MM.1S (cell line): ENCODE measurements around the gene DPPA4.

ENCODE experiments used
- EZH2 ChIP-seq: fragments of 300-600 bp; sonication (generic); optimal IDR thresholded peaks from 2 replicates; pipeline ENCODE3; 2017; ENCODE audit warnings: low read depth, mild to moderate bottlenecking, antibody characterized with exemption, low read length, mixed read lengths
- TF ChIP-seq, protein P1 (sequence below): fragments of 300-600 bp; sonication (generic); IDR thresholded peaks from 2 replicates; pipeline ENCODE4 v1.5.1; 2016; ENCODE audit warnings: antibody characterized with exemption, low read length, mixed read lengths

DNA sequence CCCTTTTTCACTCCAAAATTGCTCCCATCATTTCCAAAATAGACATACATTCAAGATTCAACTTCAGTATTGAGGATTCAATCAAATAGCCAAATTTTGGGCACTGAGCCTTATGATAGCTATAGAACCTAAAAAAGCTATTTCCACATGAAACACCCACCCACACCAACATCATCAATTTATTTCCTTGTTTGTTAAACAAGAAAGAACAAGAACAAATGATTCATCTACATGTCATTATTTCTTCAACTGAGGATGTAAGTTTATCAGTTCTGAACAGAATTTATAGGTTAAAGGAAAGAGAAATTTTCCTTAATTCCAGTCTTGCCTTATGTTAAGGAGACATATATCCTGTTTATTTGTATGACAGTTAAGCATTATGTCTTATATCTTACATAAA, 53.3 kb downstream of the DPPA4 start:
- TF ChIP-seq, protein P1, sequence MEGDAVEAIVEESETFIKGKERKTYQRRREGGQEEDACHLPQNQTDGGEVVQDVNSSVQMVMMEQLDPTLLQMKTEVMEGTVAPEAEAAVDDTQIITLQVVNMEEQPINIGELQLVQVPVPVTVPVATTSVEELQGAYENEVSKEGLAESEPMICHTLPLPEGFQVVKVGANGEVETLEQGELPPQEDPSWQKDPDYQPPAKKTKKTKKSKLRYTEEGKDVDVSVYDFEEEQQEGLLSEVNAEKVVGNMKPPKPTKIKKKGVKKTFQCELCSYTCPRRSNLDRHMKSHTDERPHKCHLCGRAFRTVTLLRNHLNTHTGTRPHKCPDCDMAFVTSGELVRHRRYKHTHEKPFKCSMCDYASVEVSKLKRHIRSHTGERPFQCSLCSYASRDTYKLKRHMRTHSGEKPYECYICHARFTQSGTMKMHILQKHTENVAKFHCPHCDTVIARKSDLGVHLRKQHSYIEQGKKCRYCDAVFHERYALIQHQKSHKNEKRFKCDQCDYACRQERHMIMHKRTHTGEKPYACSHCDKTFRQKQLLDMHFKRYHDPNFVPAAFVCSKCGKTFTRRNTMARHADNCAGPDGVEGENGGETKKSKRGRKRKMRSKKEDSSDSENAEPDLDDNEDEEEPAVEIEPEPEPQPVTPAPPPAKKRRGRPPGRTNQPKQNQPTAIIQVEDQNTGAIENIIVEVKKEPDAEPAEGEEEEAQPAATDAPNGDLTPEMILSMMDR = no peak
- no peak for TF ChIP-seq EZH2
